ENCODE results near the gene NECTIN3.

Gene NECTIN3, protein sequence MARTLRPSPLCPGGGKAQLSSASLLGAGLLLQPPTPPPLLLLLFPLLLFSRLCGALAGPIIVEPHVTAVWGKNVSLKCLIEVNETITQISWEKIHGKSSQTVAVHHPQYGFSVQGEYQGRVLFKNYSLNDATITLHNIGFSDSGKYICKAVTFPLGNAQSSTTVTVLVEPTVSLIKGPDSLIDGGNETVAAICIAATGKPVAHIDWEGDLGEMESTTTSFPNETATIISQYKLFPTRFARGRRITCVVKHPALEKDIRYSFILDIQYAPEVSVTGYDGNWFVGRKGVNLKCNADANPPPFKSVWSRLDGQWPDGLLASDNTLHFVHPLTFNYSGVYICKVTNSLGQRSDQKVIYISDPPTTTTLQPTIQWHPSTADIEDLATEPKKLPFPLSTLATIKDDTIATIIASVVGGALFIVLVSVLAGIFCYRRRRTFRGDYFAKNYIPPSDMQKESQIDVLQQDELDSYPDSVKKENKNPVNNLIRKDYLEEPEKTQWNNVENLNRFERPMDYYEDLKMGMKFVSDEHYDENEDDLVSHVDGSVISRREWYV

DNA sequence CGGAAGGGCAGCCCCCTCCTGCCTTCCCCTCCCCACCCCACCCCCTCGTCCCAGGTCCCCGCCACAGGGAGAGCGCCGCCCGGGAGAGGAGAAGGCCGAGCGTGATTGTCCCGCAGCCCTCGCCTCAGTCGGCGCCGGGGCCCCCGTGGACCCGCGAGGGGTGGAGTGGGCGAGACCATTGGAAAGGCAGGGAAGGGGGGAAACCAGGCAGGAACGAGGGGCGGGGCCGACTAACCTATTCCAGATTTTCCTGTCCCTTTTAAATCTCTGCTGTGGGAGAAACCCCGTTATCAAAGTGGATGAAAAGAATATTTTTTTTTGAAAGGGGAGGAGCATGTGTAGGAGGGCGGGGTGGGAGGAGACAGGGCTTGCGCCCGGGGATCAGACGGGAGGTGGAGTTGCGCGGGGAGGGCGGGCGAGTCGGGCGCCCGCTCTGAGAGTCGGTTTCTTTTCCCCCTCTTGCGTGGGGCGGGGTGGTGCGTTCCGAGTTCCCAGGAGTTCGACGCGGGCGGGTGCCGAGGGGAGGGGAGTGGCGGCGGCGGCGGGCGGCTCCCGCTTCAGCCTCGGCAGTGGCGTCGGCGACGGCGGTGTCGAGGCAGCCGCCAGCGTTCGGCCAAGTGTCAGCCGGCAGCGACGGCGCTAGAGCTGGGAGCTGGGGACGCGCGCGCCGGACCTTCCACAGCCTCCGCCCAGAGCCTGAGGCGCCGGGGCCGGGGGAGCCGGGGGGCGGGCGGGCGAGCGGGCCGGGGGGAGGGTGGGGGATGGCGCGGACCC, at the start of gene NECTIN3:
TSS of gene NECTIN3 (plus strand) at position 560 of the 774 bp plus-strand sequence. CDS start at position 762, 202 bp downstream.
- FAIRE-seq, result no peak

DNA sequence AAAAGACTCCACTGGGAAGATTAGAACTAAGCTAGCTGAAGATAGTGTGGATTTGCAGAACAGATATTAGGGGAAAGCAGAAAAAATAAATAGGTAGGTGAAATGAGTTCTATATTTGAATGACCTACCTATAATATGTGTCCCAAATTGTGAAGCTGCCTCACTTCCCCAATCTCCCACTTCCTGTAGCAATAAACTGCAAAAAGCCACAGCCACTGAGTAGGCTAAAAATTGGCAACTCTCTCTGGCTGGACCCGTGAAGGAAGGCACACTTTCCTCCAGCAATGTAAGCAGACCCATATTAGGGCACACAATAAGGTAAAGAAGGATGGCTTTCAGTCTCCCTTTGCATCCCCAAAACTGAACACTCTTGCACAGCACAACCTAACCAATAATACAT, 43.7 kb upstream of the NECTIN3 start:
- no peak for FAIRE-seq

DNA sequence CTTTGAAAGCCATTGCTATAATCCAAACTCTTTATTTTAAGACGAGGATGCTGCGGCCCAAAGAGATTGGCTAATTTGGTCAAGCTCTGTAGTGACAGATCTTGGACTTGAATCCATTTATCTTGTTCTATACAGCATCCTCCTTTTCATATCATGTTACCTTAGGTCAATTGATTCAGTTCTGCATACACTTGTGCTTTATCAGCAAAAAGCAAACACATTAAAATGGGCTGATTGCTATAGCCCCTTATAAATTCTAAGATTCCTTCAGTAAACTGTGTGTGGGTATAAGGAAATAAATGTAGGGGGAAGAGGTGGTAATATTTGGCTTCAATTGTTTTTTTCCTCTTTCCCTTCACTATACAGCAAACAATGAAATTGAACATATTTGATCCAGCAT, 40.1 kb upstream of the NECTIN3 start:
- no peak for FAIRE-seq

DNA sequence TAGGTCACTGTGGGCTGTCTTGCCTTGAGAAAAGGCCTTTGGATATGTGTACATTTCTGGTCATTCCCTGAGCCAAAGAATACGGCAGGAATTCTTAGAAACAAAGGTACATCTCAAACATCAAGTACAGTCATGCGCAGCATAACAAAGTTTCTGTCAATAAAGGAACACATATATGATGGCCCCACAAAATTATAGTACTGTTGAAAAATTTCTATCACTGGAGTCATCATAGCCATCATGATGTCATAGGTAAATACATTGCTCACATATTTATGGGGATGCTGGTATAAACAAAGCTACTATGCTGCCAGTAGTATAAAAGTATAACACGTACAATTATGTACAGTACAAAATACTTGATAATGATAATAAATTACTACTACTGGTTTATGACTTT, 38.9 kb upstream of the NECTIN3 start:
- no peak for FAIRE-seq

DNA sequence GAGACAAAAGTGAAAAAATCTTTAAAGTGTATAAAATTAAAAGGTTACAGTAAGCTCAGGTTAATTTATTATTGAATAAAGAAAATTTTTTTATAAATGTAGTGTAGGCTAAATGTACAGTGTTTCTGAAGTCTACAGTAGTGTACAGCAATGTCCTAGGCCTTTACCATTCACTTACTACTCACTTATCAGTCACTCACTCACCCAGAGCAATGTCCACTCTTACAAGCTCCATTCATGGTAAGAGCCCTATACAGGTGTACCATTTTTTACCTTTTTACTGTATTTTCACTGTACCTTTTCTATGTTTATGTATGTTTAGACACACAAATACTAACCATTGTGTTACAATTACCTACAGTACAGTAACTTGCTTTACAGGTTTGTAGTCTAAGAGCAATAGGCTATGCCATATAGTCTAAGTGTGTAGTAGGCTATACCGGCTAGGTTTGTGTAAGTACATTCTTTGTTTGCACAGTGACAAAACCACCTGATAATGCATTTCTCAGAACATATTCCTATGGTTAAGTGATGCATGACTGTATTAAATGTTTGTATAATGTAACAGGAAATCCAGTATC, 38.1 kb upstream of the NECTIN3 start:
- no peak for FAIRE-seq

DNA sequence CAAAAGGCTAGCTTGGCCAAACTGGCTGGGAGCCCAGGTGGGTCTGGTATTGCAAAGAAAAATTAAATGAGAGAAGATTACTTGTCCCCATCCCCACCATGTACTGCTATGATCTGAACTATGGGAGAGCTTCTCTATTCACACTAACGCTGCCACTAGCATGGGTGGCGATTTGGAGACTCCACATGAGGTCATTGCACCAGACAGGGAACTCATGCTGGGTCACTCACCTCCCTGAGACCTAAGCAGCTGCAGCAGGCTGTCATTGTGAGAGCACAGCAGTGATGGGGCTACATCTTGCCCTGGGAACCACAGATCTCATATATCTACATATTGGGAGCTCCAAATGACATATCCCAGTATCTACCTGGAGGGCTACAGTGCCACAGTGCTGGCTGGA, 36.3 kb upstream of the NECTIN3 start:
- no peak for FAIRE-seq

DNA sequence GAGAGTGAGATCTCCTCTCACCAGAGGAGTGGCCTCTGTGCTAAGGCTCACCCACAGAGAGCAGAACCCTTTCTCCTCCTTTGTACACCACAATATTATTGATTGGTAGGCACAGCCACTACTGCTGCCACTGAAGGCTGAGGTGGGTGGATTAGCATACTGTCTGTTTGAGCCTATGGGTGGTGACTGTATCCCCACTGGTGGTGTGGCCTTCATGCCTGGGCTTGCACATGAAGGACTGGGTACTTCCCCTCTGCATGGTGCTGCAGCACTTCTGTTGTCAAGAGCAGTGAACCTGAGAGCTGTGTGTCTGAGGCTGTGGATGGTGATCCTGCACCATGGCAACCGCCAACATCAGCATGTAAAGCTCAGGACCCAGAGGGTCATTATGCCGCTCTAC, 35.7 kb upstream of the NECTIN3 start:
- FAIRE-seq, result no peak

DNA sequence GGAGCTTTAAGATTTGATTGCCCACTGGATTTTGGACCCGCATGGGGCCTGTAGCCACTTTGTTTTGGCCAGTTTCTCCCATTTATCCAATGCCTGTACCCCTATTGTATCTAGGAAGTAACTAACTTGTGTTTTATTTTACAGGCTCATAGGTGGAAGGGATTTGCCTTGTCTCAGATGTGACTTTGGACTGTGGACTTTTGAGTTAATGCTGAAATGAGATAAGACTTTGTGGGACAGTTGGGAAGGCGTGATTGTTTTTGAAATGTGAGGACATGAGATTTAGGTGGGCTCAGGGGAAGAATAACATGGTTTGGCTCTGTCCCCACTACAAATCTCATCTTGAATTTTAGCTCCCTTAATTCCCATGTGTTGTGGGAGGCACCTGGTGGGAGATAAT, 30.7 kb upstream of the NECTIN3 start:
- no peak for FAIRE-seq

DNA sequence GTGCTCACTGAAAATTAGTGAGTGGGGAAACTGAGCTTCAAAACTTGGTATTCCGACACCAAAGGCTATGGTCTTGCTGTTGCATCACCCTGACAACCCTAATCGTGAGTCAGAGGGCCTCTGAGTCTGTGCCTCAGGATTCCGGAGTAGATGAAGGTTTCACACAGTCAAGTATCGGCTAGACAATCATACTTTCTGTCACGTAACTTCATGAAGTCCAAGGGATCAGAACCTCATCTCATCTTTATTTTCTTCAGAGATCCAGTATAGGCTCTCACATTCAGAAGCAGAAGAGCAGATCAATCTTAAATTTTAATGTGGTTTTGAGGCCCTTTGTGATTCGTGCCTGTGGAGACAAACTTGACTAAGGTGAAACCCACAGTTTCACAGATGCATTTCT, 26.1 kb upstream of the NECTIN3 start:
- no peak for FAIRE-seq

DNA sequence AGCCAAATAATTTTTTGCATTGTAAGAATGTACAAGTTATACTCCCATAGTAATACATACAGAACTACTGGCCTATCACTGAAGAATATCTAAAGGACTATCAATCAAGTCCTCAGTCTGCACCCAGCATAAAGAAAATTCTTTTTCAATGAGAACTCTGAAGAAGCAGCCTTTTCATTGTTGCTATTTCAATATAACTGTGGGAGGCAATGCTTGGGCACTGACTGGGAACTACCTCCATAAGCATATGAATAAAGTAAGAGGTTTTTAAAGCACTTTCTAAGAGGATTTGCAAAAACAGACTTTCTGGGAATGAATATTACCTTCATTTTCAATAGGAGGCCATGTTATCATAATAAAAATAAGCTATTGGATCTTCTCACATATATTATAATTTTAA, 24.6 kb upstream of the NECTIN3 start:
- FAIRE-seq, result no peak

DNA sequence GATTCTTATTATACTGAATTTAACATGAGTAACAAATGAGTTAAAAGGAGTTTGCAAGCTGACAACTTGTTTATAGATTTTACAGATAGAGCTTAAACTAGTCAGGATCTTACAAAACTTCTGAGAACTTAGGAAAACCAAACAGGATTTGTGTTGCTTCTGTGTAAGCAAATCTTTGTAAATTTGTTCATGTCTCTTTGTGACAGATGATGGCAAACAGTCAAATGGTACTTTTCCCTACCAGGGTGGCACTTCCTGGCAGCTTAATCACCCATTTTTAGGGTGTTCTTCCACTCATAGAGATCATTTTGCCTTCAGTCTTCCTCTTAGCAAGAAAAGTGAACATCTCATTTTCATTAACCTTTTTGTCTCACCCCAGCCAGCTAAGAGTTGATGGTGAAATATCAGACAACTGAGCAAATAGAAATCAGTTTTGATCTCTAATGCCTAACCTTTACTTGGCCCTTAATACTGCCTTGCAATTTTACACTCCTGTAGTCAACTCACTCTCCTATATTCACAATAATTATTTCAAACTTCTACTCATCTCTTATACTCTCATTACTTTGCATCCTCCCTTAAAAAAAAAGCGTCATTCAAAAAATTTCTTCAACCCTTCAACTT, 23.7 kb upstream of the NECTIN3 start:
- no peak for FAIRE-seq

DNA sequence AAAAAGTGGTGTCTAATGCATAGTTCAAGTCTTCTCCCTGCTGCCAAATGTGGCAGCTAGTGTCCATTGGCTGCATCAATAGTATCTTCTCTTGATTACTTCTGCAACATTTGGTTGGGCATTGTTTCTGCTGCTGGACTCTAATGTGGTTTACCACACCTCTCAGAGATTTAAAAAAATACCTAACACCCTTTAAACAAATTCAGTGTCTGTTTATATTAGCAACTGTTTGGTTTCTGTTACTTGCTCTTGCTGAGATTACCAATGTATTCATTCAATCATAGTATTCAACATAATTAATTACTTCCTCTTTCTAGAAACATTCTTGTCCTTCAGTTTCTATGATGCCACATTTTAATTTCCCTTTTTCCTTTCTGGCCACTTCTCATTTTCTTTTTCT, 20.3 kb upstream of the NECTIN3 start:
- no peak for FAIRE-seq

DNA sequence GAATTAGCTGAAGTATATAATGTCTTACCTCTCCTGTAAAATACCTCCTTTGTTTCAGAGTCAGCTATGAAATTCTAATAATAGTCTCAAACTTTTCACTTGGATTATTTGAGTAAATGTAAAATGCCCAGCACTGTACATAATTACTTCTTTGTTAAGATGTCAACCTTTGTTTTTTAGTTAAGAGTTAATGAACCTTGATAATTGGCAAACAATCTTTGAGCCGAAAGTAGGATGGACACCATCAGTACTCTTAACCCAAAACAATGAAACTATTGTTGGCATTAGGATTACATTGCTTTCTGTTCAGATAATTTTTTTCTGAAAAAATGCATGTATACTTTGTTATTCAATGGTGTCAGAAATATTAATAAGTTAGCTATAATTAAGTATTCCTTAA, 3.0 kb upstream of the NECTIN3 start:
- FAIRE-seq, result no peak

DNA sequence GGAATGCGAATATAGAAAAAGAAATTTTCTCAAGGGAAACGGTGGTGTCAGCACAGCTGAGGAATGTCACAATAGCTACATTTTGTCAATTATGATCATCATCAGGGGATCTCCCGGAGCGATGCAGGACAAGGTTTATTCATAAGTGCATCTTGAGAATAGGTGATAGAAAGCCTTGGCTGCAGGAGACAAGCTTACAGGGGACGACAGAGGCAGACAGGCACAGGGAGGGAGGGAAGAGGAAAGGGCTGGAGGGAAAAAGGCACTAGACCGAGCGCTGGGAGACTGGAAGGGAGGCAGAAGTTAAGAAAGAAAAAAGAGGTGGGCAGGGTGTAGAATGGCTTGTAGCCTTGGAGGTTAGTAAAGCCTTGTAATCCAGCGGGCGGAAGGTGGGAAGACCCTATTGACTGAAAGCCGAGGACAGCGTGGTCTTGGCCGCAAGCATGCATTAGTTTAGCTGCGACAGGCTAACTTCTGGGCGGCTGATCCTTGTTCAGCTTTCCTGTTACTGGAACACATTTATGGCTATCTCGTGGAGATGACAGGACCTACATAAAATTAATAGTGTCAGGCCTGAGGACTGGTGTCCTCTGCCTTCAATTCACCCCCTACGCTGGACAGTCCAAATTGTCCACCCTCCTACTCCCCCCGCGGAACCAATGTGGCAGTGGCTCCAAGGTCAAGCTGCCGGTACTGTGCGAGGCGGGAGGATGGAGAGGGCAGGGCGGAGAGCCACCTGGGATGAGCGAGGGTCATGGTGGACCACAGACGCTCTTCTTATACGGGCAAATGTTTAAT, 1.4 kb upstream of the NECTIN3 start:
- FAIRE-seq, result no peak

DNA sequence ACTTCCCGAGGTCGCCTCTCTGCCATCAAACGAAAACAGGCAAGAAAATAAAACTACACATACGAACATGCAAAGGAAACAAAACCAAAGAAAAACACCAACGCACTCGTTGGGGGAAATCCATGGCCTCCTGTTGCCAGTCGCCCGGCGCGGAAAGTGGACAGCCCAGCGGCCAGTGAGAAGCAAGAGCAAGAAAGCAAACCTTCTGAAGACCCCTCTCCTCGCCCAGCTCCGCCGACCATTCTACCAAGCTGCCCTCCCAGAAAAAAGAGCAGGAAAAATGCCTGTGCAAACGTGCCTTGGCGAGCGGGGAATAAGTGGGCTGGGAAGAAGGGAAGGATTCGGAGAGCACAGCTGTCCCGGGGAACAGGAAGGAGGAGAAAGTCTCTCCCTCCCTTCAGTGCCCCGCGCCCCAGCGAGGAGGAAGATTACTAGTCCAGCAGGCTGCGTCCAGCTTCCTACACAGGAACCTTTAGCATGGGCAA, 802 bp upstream of the NECTIN3 start:
- no peak for FAIRE-seq

DNA sequence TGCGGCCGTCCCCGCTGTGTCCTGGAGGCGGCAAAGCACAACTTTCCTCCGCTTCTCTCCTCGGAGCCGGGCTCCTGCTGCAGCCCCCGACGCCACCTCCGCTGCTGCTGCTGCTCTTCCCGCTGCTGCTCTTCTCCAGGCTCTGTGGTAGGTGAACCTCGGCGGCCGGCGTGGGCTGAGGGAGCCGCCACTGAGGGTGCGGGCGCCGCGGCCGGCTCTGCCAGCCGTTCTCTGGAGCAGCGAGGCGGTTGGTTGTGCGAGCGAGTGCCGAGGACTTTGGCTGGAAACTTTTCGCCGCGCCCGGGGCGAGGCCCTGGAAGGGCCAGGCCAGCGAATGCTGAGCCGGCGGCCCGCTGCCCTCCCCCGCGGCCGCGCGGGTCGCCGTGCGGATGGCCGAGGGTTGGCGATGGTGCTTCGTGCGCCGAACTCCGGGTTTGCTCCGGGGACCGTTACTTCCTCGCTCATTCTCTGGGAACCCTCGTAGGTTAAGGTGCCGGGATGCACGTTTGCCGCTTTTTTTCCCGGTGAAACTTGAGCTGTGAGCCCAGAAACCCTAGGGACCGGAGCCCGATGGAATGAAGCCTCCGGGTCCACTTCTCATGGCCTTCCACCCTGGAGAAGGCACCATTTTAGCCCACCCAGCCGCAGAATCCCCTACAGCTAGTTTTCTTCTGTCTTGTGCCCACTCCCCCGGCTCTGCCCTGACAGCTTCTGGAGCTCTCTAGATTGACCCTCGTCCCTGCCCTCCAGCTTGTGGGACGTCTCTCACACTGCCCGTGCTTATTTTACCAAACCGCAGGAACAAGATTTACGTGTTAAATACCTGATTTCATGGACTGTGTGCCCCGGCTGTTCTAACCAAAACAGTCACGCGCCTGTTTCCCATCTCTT, 660 bp downstream of the NECTIN3 start:
- no peak for FAIRE-seq

DNA sequence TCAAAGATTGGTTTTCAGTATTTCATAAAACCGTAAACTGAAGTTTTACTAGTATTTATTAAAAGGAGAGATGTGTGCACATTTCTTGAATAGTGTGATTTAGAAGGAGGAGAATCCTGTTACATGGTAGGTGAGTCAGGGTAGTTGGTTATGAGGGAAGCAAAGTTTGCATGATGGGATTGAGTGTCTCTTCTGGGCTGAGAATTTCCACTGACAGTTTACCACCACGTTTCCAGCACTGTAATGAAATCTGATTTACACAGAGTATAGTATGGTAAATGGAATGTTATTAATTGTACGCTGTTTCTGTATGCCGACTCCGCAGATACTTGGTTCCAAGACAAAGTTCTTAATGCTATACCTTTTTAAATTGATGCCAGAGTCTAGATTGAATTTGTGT, 1.6 kb downstream of the NECTIN3 start:
- FAIRE-seq, result no peak

DNA sequence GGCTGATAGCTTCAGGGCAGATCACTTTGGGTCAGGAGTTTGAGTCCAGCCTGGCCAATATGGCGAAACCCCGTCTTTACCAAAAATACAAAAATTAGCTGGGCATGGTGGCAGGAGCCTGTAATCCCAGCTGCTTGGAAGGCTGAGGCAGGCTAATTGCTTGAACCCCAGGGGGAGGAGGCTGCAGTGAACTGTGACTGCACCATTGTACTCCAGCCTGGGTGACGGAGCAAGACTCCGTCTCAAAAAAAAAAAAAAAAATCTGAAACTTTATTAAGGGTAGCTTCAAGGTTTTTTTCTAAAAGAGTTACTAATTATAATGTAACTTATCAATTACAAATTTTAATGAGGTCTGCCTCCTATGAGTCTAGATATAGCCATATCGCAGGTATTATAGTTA, 5.1 kb downstream of the NECTIN3 start:
- no peak for FAIRE-seq

DNA sequence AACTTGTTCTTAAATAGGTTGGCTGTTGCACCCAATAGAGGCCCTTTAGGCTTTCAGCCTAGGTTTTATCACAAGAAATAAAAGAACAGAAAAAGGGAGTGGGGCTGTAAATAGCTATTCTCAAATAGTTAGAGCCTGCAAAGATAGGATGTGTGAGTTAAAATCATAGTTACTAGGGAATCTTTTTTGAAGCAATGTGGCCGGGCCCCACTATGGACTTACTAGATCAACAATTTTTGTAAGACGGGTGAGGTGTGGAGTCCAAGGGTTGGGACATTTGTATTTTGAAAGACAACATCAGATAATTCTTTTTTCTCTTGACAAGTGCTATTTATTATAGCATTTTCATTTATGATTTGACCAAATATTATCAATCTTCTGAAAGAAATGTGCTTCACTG, 5.8 kb downstream of the NECTIN3 start:
- no peak for FAIRE-seq

DNA sequence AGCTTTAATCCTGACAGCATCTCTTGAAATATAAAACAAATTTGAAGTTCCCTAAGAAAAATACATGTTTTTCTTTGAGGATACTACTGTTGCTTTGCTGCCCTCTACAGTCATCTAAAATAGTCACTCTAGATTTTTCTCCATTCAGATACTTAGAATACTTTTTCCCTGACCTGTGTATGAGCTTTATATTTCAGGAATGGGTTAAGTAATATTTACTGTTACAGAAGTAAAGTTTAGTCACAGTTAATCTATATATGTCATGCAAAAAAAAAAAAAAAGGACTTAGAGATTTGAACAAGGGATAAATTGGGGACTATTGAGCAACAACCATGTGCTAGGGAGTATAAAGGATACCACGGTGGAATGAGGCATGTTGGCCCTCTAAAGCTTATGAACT, 8.8 kb downstream of the NECTIN3 start:
- peak; percentile 71 for FAIRE-seq

DNA sequence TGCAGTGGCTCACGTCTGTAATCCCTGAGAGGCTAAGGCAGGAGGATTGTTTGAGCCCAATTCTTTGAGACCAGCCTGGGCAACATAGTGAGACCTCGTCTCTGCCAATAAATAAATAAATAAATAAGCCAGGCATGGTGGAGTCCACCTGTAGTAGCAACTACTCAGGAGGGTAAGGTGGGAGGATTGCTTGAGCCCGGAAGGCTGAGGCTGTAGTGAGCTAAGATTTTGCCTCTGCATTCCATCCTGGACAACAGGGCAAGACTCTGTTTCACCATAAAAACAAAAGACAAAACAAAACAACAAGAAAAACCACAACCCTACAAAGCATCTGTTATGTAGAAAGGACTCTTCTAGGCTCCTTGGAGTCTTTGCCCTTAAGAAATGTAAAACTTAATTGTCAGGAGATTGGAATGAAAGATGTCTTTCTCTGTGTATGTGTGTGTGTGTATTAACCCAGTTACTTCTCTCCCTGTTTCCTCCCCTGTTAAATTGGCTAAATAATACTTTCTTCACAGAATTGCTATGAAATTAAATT, 9.5 kb downstream of the NECTIN3 start:
- FAIRE-seq, result no peak
